Vagina (tissue), 2 donors: Measurements from ENCODE around the gene GLUL.

Experiments used
- POLR2A ChIP-seq, 2 donors: fragments of 450-650 bp; IDR thresholded peaks; one replicate each; pipeline ENCODE4 v1.6.1; 2017; ENCODE audit warnings: antibody characterized with exemption in 2 of 2, mild to moderate bottlenecking in 2 of 2, moderate library complexity in 2 of 2
- POLR2AphosphoS5 ChIP-seq, 2 donors: sonication (generic); formaldehyde crosslinking; IDR thresholded peaks; one replicate each; pipeline ENCODE4 v1.9.0; 2017; ENCODE audit warnings: antibody characterized with exemption in 2 of 2, mild to moderate bottlenecking in 2 of 2, low read depth in 1 of 2; ENCODE audit not compliant: insufficient read depth in 1 of 2
- TF ChIP-seq, protein P1 (sequence below), 3 experiments: fragments of 450-650 bp in 2 of 3; fragments of 200-600 bp in 1 of 3; sonication (generic) in 1 of 3; IDR thresholded peaks; one replicate each; pipeline ENCODE4 v1.5.1; 2017 to 2019; ENCODE audit warnings: antibody characterized with exemption in 3 of 3, mild to moderate bottlenecking in 2 of 3, moderate library complexity in 2 of 3

DNA sequence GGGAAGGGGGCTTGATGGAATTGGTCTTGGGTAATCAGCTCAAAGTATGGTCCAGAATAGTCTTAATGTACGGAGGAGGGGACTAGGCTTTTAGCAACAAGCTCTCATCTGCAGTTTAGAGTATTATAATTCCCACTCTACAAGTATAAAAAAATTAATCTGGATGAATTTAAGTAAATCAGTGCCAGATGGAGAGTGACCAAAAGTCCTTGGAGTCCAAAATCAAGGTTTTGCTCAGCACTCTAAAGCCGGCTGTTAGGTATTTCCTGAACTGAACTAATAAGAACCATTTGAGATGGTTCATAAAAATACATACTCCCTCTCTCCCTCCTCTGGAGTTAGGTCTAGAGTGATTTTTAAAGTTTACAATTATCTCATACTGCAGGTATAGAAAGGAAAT, 23.7 kb downstream of the GLUL start:
- TF ChIP-seq POLR2A (IDR thresholded peaks at IDR 0.05) (no peak), POLR2AphosphoS5 (IDR thresholded peaks at IDR 0.05; ENCODE audit: insufficient read depth in 1 of 2, low read depth in 1 of 2) (no peak)
- TF ChIP-seq, protein P1, sequence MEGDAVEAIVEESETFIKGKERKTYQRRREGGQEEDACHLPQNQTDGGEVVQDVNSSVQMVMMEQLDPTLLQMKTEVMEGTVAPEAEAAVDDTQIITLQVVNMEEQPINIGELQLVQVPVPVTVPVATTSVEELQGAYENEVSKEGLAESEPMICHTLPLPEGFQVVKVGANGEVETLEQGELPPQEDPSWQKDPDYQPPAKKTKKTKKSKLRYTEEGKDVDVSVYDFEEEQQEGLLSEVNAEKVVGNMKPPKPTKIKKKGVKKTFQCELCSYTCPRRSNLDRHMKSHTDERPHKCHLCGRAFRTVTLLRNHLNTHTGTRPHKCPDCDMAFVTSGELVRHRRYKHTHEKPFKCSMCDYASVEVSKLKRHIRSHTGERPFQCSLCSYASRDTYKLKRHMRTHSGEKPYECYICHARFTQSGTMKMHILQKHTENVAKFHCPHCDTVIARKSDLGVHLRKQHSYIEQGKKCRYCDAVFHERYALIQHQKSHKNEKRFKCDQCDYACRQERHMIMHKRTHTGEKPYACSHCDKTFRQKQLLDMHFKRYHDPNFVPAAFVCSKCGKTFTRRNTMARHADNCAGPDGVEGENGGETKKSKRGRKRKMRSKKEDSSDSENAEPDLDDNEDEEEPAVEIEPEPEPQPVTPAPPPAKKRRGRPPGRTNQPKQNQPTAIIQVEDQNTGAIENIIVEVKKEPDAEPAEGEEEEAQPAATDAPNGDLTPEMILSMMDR (IDR thresholded peaks at IDR 0.05), result no peak
